H1 (cell line): ENCODE measurements around the gene RBM15. TPM values are rescaled to one million over a fixed set of nuclear protein-coding genes. Genes with fewer than 3 reads are reported as not detected.

ENCODE experiments used
- CTCF ChIA-PET: fragments of 300-600 bp; sonication (Branson Sonifier 250); formaldehyde crosslinking; loops from one replicate; lab custom pipeline; 2021; ENCODE audit not compliant: partially characterized antibody; lab: Charles Lee
- POLR2A ChIA-PET: fragments of 300-600 bp; sonication (Branson Sonifier 250); formaldehyde crosslinking; loops from one replicate; lab custom pipeline; 2021; ENCODE audit warnings: inconsistent platforms; ENCODE audit not compliant: partially characterized antibody; lab: Charles Lee
- DNase-seq, 2 experiments: peaks; one replicate each; pipeline versions ENCODE4 v3.0.0 to v3.0.0-alpha.2; 2010 to 2022; ENCODE audit warnings: low spot score in 2 of 2, low read depth in 1 of 2, mixed read lengths in 1 of 2
- FAIRE-seq: peaks from 2 replicates; lab custom pipeline; 2011; peaks lifted over from hg19 to GRCh38; lab: Jason Lieb, UNC
- H2AFZ ChIP-seq: 2 replicates; pipeline ENCODE4 v1.8.1; 2012; ENCODE audit warnings: low read length, inconsistent platforms
- H2AK5ac ChIP-seq: 2 replicates; pipeline ENCODE4 v1.6.1; 2013; ENCODE audit warnings: low read depth, low read length
- H2BK120ac ChIP-seq: replicated peaks from 2 replicates; pipeline ENCODE3; 2013; ENCODE audit warnings: low read depth, low read length, inconsistent platforms
- H2BK12ac ChIP-seq: 2 replicates; pipeline ENCODE4 v1.6.1; 2013; ENCODE audit warnings: low read depth, low read length
- H2BK15ac ChIP-seq: 2 replicates; pipeline ENCODE4 v1.6.1; 2013; ENCODE audit warnings: low read length
- H2BK20ac ChIP-seq: 2 replicates; pipeline ENCODE4 v1.6.1; 2013; ENCODE audit warnings: low read length
- H2BK5ac ChIP-seq: 2 replicates; pipeline ENCODE4 v1.6.1; 2013; ENCODE audit warnings: low read depth, low read length
- H3K14ac ChIP-seq: 2 replicates; pipeline ENCODE4 v1.6.1; 2013; ENCODE audit warnings: inconsistent platforms; ENCODE audit not compliant: insufficient read length
- H3K18ac ChIP-seq: 2 replicates; pipeline ENCODE4 v1.6.1; 2013; ENCODE audit warnings: low read length; ENCODE audit errors: extremely low read depth
- H3K23ac ChIP-seq: 2 replicates; pipeline ENCODE4 v1.6.1; 2013; ENCODE audit warnings: inconsistent platforms; ENCODE audit not compliant: insufficient read length
- H3K23me2 ChIP-seq: 2 replicates; pipeline ENCODE4 v1.6.1; 2013; ENCODE audit warnings: low read depth, low read length
- H3K27ac ChIP-seq: 2 replicates; pipeline ENCODE4 v1.6.1; 2011; ENCODE audit warnings: low read depth, low read length, inconsistent platforms
- H3K27me3 ChIP-seq, 4 experiments: replicated peaks in 1 of 4; 1 replicate in 1 of 4; 2 replicates in 3 of 4; pipeline versions ENCODE4 v1.6.1 to v1.8.1; 2011 to 2013; ENCODE audit warnings: low read length in 3 of 4, mild to moderate bottlenecking in 3 of 4, inconsistent platforms in 2 of 4, mixed read lengths in 2 of 4, moderate library complexity in 1 of 4; ENCODE audit not compliant: control insufficient read depth in 3 of 4, insufficient read depth in 3 of 4; ENCODE audit errors: extremely low read depth in 1 of 4
- H3K36me3 ChIP-seq, 4 experiments: 2 replicates each; pipeline versions ENCODE4 v1.6.1 to v1.8.1; 2011 to 2013; ENCODE audit warnings: mild to moderate bottlenecking in 4 of 4, low read length in 3 of 4, moderate library complexity in 2 of 4, control low read depth in 1 of 4, inconsistent platforms in 1 of 4; ENCODE audit not compliant: insufficient read depth in 4 of 4, control insufficient read depth in 2 of 4
- H3K4ac ChIP-seq: replicated peaks from 2 replicates; pipeline ENCODE3; 2013; ENCODE audit warnings: low read length, low read depth, mixed read lengths, inconsistent platforms; ENCODE audit not compliant: insufficient read length
- H3K4me1 ChIP-seq, 4 experiments: replicated peaks in 1 of 4; 1 replicate in 1 of 4; 2 replicates in 3 of 4; pipeline versions ENCODE4 v1.6.1 to v1.8.1; 2011 to 2013; ENCODE audit warnings: low read length in 3 of 4, inconsistent platforms in 2 of 4, mixed read lengths in 1 of 4; ENCODE audit not compliant: insufficient read depth in 4 of 4, control insufficient read depth in 3 of 4
- H3K4me2 ChIP-seq, 2 experiments: 2 replicates each; pipeline versions ENCODE4 v1.6.1 to v1.8.1; 2011 to 2013; ENCODE audit warnings: low read depth in 2 of 2, low read length in 2 of 2, control low read depth in 1 of 2, inconsistent platforms in 1 of 2, mild to moderate bottlenecking in 1 of 2; ENCODE audit not compliant: insufficient read depth in 1 of 2
- H3K4me3 ChIP-seq, 4 experiments: fragments of 200-600, 300-600 bp in 1 of 4; sonication (generic), shearing (Covaris generic), sonication (Bioruptor Twin) in 1 of 4; 2 replicates each; pipeline versions ENCODE4 v1.5.1 to v1.8.1; 2011 to 2016; ENCODE audit warnings: low read length in 4 of 4, low read depth in 3 of 4, control low read depth in 2 of 4, inconsistent platforms in 2 of 4, mild to moderate bottlenecking in 2 of 4, mixed read lengths in 1 of 4, moderate library complexity in 1 of 4; ENCODE audit not compliant: insufficient read depth in 2 of 4; ENCODE audit errors: extremely low read depth in 1 of 4
- H3K56ac ChIP-seq: replicated peaks from 2 replicates; pipeline ENCODE3; 2013; ENCODE audit warnings: low read depth, mild to moderate bottlenecking, mixed read lengths, low read length, inconsistent platforms; ENCODE audit not compliant: insufficient read length
- H3K79me1 ChIP-seq: 2 replicates; pipeline ENCODE4 v1.6.1; 2013; ENCODE audit warnings: low read depth, low read length, control low read depth
- H3K79me2 ChIP-seq, 2 experiments: 2 replicates each; pipeline versions ENCODE4 v1.6.1 to v1.8.1; 2012 to 2013; ENCODE audit warnings: low read length in 2 of 2, mild to moderate bottlenecking in 2 of 2, inconsistent platforms in 1 of 2; ENCODE audit not compliant: insufficient read depth in 2 of 2, control insufficient read depth in 1 of 2
- H3K9ac ChIP-seq, 4 experiments: replicated peaks in 1 of 4; 1 replicate in 1 of 4; 2 replicates in 3 of 4; pipeline versions ENCODE4 v1.6.1 to v1.8.1; 2011 to 2013; ENCODE audit warnings: low read depth in 3 of 4, low read length in 3 of 4, control low read depth in 2 of 4, mild to moderate bottlenecking in 2 of 4, moderate library complexity in 2 of 4, inconsistent platforms in 1 of 4; ENCODE audit errors: extremely low read depth in 1 of 4
- H3K9me3 ChIP-seq, 2 experiments: 2 replicates each; pipeline versions ENCODE4 v1.6.1 to v1.8.1; 2012 to 2013; ENCODE audit warnings: mild to moderate bottlenecking in 2 of 2, moderate library complexity in 2 of 2, control low read depth in 1 of 2, inconsistent platforms in 1 of 2, low read depth in 1 of 2, low read length in 1 of 2, mixed read lengths in 1 of 2; ENCODE audit not compliant: insufficient read depth in 2 of 2
- H4K20me1 ChIP-seq, 2 experiments: replicated peaks in 1 of 2; 2 replicates each; pipeline versions ENCODE3 to v1.8.1; 2011 to 2013; ENCODE audit warnings: inconsistent platforms in 2 of 2, low read length in 2 of 2, mild to moderate bottlenecking in 1 of 2; ENCODE audit not compliant: insufficient read depth in 2 of 2, control insufficient read depth in 1 of 2
- H4K5ac ChIP-seq: 2 replicates; pipeline ENCODE4 v1.6.1; 2013; ENCODE audit warnings: low read length, low read depth, mixed read lengths, inconsistent platforms; ENCODE audit not compliant: insufficient read length
- H4K8ac ChIP-seq: 2 replicates; pipeline ENCODE4 v1.8.0; 2013; ENCODE audit warnings: mild to moderate bottlenecking, moderate library complexity, low read length, inconsistent platforms; ENCODE audit not compliant: insufficient read depth; ENCODE audit errors: extremely low read depth
- H4K91ac ChIP-seq: replicated peaks from 2 replicates; pipeline ENCODE3; 2013; ENCODE audit warnings: low read length, mixed read lengths, inconsistent platforms; ENCODE audit not compliant: insufficient read length
- ASH2L ChIP-seq: fragments of 200-600, 300-600 bp; sonication (generic); IDR thresholded peaks from one replicate; pipeline ENCODE4 v1.7.1; 2017; ENCODE audit warnings: low read length
- BRCA1 ChIP-seq: IDR thresholded peaks from 2 replicates; pipeline ENCODE4 v1.6.1; 2012; ENCODE audit warnings: low read depth, low read length, improper control_type of control experiment
- CBX5 ChIP-seq: fragments of 300-800, 300-1000 bp; sonication (generic); IDR thresholded peaks from 2 replicates; pipeline ENCODE4 v1.7.1; 2016; ENCODE audit warnings: antibody characterized with exemption, low read length, low read depth
- CBX8 ChIP-seq: fragments of 300-800, 300-1000 bp; sonication (generic); IDR thresholded peaks from 2 replicates; pipeline ENCODE4 v1.7.1; 2016; ENCODE audit warnings: low read depth, low read length, borderline replicate concordance
- NANOG ChIP-seq: IDR thresholded peaks from 2 replicates; pipeline ENCODE4 v1.6.1; 2011; ENCODE audit warnings: low read length, low read depth, mild to moderate bottlenecking, inconsistent platforms; ENCODE audit not compliant: insufficient read depth, poor library complexity, severe bottlenecking
- SP4 ChIP-seq: IDR thresholded peaks from 2 replicates; pipeline ENCODE4 v1.6.1; 2012; ENCODE audit warnings: low read length, inconsistent platforms
- TEAD4 ChIP-seq: IDR thresholded peaks from 2 replicates; pipeline ENCODE4 v1.6.1; 2012; ENCODE audit warnings: low read depth, low read length, inconsistent platforms, mixed read lengths
- WGBS, 2 experiments: shearing (Covaris generic) in 1 of 2; methylation state at CpG; one replicate each; pipeline versions ENCODE4 v1.1.6 to v1.1.7; 2013 to 2015; ENCODE audit warnings: low lambda C conversion rate in 2 of 2, mixed read lengths in 2 of 2, inconsistent platforms in 1 of 2, low coverage in 1 of 2, missing lambda C conversion rate in 1 of 2; ENCODE audit not compliant: insufficient replicate concordance in 2 of 2, insufficient coverage in 1 of 2, insufficient read length in 1 of 2; ENCODE audit errors: extremely low coverage in 1 of 2, missing lambda C conversion rate in 1 of 2; 5-methylcytosine and 5-hydroxymethylcytosine counted together
- polyA plus RNA-seq, 7 experiments: library from polyadenylated mRNA; depleted of rRNA in 3 of 7; stranded (reverse) in 5 of 7; unstranded in 2 of 7; fragments of >200 nt in 5 of 7; fragments of 200-250 nt in 2 of 7; gene quantifications; 1 replicate in 5 of 7; 2 replicates in 1 of 7; 4 replicates in 1 of 7; pipeline versions ENCODE4 v1.2.1 to v1.2.3, GENCODE V29; 2011 to 2013; ENCODE audit warnings: missing spikeins in 2 of 7, mixed read lengths in 2 of 7
- total RNA-seq: library from RNA; stranded (reverse); fragmentation: NEBNext Ultra II Directional; extraction: Animal tissue kit (Norgen Biotek cat#: 25700); gene quantifications from 2 replicates; pipeline ENCODE4 v1.2.1, GENCODE V29; 2021

The RBM15 gene
- total and polyA plus RNA-seq, 2 of the 8 experiments (the other 6 are each of a cell fraction or from before 2014, with no cell fraction given): 13.5 to 44.9 TPM

DNA sequence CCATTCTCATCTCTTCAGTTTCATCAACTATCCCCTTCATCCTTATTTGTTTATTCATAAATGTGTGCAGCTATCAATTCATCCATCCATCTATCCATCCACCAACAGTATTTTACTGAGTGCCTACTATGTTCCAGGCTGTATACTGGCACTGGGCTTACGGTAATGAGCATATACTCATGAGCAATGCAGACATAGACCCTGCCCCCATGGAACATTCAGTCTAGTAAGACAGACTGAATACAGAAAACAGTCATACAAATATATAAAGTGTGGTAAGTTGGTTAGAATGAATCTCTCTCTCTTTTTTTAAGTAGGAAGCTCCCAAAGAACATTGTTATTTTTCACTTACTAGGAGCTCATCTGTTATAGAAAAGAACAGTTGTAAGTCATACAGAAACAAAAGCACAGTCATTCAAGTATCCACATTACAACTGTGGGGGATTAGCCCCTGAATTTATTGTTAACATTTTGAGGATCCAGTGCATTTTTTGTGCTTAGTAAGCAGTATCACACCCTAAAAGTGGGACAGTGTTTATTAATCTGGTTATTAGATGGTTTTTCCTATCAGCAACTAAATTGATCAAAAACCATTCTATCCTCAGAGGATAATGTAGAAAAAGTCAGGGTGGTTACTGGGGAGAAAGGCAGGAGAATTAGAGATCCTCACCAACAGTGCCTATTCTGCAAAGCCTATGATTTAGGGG, 48.0 kb downstream of the RBM15 start:
- Histone ChIP-seq H4K8ac (no peak overlapping the region), H2BK12ac (no peak overlapping the region), H2BK120ac (no peak overlapping the region), H4K20me1 (no peaks in the 10 kb centered on the region), H4K5ac (no peak overlapping the region), H2AK5ac (no peak overlapping the region), H3K23ac (no peak overlapping the region), H3K79me2 (no peaks in the 10 kb centered on the region), H3K56ac (no peak overlapping the region), H2BK20ac (no peak overlapping the region), H4K91ac (no peak overlapping the region), H3K9me3 (no peaks in the 10 kb centered on the region), H3K9ac (no peak overlapping the region), H2BK15ac (no peak overlapping the region), H3K18ac (no peak overlapping the region), H3K79me1 (no peaks in the 10 kb centered on the region), H3K23me2 (no peaks in the 10 kb centered on the region), H3K4me3 (no peak overlapping the region), H3K4me2 (no peak overlapping the region), H3K27ac (no peak overlapping the region), H3K27me3 (no peaks in the 10 kb centered on the region), H3K4me1 (peaks cover 0 to 6% (median 4%) of the 10 kb centered on the region in 4 experiments; a peak in 3 of 7 replicates), H2AFZ (no peak overlapping the region), H3K4ac (no peak overlapping the region), H3K14ac (no peak overlapping the region), H3K36me3 (peaks cover 0 to 6% (median 0%) of the 10 kb centered on the region in 4 experiments; a peak in 1 of 8 replicates), H2BK5ac (no peak overlapping the region)
- FAIRE-seq: no peak
- WGBS, 2 experiments: 89% methylated on average over 1 of the region's 1 CpG; no CpG with 5 or more reads in 1 of the 2 experiments
- POLR2A ChIA-PET: interaction anchor here (0.8 to 2.1 kb wide), 4 partner anchors 9 to 48 kb away, joined by 3 to 7 read pairs (median 3); partner anchors contain the start of gene RBM15
- DNase-seq: no peak
- CTCF ChIA-PET: interaction anchor here (0.9 to 3.1 kb wide), 6 partner anchors 25 to 180 kb away, joined by 3 to 12 read pairs (median 4); no protein-coding TSS in a partner anchor
- TF ChIP-seq ASH2L: no peak
- no peak for TF ChIP-seq CBX5
- no peak for TF ChIP-seq BRCA1
- no peak for TF ChIP-seq TEAD4
- no peak for TF ChIP-seq NANOG
- TF ChIP-seq CBX8: no peak
- no peak for TF ChIP-seq SP4
